ENCODE measurements around the gene ZDHHC7.
"Not testable (repeated sequence)": the region's sequence is repeated elsewhere in the genome, so short reads cannot be mapped to it uniquely, and the experiment has no call there.

ZDHHC7 gene

GRCh38 chr16:85042167-85042526 lies 30.8 kb upstream of the ZDHHC7 start:
- FAIRE-seq = no peak

DNA sequence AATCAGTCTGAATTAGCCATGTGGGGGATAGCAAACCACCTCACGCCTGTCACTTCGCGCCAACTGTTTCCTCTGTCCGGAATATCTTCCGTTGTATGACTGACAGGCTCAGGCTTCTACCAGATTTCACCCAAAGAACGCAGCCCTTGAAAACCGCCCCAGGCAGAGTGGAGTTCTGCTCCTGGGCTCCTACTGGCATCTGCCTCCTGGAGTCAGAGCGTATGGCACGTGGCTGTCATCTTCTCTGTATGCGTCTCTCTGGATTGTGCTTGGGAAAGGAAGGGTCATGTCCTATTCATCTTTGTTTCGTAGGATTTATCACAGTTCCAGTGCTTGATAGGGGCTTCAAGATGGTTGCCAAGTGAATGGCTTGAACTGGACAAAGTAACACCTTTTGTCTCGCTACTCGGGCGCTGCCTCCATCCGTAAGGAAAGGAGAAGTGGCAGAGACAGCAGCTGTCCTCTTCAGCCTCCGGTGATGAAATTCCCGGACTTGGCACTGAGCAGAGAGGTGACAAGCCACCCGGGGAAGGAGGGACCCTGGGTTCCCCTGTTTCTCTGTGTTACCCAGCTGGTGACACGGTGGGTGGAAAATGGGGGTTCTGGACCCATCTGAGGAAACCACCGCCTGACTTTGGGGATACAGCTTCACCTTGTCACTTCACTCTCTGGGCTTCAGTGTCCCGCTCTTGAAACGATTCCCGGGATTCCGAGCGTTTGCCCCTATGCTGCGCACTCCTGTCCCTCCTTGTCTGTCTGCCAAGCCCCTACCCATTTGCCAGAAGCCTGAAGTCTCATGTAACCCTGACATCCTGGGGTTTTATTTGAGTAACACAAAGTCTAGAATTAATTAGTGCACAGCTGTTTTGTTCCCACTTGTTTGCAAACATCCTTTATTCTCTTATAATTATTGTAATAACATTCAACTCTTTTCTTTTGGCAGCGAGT lies 30.2 kb upstream of the ZDHHC7 start:
- no peak for FAIRE-seq

- FAIRE-seq = no peak
These were observed 29.4 kb upstream of the ZDHHC7 start for GRCh38 chr16:85040685-85041084.

GRCh38 chr16:85037721-85038120 lies 26.4 kb upstream of the ZDHHC7 start:
- no peak for FAIRE-seq

- no peak for FAIRE-seq
These were observed 25.7 kb upstream of the ZDHHC7 start for GRCh38 chr16:85037050-85037410.

DNA sequence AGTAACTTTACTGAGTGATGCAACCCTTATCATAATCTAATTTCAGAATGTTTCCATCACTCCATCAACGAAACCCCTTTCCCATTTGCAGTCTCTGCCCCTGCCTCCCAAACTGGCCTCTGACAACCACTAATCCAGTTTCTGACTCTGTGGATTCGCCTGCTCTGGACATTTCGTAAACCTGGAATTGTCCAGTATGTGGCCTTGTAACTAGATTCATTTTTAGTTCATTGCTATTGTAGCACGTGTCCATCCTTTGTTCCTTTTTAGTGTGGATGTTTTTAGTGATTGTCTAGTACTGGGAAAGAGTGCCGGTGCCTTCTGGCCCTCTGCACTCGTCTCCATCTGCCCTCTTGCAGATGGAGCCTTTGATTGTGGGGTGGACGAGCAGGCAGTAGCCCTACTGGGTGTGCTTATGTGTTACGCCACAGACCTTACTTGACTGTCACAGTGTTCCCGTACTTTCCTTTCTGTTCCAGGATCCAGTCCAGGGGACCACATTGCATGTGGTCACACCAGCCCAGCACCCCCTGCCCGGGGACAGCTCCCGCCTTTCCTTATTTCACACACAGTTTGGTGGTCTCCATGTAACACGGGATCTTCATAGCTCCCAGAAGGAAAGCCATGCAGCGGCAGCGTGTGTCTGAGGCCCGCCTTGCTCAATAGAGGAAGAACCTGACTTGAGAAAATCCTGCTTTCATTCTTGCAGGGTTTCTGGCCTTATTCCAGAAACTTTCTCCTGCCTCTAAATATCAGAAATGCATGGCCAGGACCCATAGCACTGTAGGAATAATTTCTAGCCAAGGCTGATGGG lies 25.1 kb upstream of the ZDHHC7 start:
- FAIRE-seq = no peak

GRCh38 chr16:85034591-85035433 lies 23.5 kb upstream of the ZDHHC7 start:
- no peak for FAIRE-seq

DNA sequence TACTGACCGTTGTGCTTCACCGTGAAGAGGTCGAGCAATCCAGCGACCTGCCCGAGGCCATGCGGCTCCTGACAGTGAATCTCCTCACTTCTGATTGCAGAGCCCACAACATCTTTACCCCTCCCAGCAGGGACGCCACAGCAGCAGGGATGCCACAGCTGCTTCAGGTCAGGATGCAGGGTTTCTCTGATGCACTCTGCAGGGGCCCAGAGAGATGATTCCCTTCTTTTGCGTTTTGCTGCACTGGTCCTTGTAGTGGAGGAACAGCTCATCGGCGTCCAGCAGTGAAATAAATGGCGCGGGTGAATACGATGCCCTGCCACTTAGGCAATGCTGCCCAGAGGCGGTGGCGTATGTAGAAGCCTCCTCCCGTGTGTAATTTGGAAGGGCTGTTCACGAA lies 21.8 kb upstream of the ZDHHC7 start:
- no peak for FAIRE-seq

- FAIRE-seq = not testable (repeated sequence)
These were observed 20.9 kb upstream of the ZDHHC7 start for GRCh38 chr16:85032187-85032586.

DNA sequence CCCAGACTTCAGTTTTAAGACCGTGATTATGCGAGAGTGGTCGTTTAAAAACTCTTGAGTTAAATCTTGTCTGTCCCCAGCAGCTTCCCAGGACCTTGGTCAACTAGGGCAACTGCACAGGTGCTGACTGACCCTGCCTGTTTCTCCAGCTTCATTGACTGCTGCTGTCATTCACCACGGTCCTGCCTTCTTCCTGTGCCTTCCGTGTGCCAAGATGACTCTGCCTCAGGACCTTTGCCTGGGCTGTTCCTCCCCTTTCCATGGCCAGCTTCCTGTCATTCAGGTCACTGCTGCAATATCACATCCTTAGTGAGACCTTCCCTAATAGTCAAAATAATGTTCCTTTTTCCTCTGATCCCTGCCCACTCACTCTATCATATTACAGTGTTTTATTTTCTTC lies 20.1 kb upstream of the ZDHHC7 start:
- FAIRE-seq = no peak

- no peak for FAIRE-seq
These were observed 18.7 kb upstream of the ZDHHC7 start for GRCh38 chr16:85029981-85030401.

DNA sequence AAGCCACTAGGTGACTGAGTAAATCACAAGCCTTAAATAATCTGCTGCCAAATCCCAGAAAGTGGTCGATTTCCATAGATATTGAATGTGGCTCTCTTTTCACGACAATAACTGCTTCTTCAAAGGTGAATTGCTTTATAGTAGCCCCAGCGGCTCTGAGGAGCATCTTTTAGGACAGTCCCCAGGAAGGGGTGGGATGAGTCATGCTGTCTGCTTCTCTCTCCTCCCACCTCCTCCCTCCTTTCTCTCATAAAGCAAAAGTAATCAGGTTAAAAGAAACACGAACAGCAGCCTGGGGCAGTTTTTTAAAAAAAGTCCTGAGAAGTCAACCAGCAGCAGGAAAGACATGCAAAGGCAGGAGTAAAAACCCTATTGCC lies 18.1 kb upstream of the ZDHHC7 start:
- no peak for FAIRE-seq

GRCh38 chr16:85028685-85029407 lies 17.5 kb upstream of the ZDHHC7 start:
- FAIRE-seq = no peak

DNA sequence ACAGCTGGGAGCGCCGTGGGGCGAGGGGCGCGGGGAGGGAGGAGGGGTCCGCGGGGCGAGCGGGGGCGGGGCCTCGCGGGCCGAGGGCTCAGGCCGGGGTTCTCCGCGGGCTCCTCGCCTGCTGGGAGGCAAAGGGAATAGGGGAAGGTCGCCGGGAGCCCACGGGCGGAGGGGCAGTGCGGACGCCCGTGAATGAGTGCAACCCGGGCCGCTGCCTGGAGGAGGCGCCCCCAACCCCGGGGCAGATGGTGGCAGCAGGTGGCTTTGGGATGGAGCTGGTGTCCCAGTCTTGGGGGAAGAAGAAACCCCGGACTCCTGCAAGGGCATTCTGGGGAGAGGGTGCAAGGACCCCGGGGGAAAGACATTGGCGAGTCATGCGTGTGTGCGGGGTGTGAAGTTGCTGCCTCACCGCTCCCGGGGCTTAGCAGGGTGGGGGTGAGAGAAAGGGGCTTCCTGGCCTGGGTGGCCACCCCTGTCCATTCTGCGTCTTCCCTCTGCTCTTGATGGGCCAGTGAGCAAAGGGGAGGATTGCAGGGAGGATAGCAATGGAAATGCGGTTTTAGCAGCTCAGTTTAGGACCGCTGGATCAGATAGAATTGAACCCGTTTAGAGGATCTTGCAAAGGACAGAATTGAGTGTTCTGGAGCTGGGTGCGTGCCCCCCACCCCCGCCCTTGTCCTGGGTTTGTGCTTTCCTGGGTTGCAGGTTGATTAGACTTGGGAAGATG lies 16.8 kb upstream of the ZDHHC7 start:
- FAIRE-seq = no peak

DNA sequence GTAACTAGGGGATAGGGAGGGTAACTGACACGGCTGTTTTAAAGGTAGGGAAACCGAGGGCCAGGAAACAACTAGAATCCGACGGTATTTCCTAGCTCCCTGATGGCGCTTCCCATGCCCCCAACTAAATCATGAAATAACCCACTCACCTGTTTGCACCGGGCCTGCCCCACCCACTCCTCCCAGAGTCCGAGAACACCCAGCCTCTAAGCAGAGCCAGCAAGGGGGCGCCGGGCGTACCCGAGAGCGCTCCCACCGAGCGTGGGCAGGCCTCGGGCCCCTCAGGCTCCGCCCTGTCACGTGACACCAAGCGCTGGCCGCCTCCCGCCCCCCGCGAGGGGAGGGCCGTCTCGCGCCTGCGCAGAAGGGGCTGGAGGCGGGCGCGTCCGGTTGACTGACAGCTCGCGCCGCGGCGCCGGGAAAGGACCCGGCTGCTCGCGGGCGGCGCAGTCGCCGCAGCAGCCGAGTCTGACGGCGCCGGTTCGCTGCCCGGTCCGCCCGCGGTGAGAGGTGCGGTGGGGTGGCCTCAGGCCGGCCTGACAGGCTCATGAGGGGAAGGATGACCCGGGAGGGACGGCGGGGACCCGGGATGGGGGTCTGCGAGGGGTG lies 16.1 kb upstream of the ZDHHC7 start, which contains the start of gene KIAA0513:
KIAA0513 (plus strand) TSS at position 447 of the 609 bp plus-strand sequence. CDS start 39,277 bp downstream, outside the sequence.
- FAIRE-seq = no peak

GRCh38 chr16:85026703-85027102 lies 15.4 kb upstream of the ZDHHC7 start:
- no peak for FAIRE-seq

- FAIRE-seq = no peak
These were observed 14.7 kb upstream of the ZDHHC7 start for GRCh38 chr16:85025781-85026653.

DNA sequence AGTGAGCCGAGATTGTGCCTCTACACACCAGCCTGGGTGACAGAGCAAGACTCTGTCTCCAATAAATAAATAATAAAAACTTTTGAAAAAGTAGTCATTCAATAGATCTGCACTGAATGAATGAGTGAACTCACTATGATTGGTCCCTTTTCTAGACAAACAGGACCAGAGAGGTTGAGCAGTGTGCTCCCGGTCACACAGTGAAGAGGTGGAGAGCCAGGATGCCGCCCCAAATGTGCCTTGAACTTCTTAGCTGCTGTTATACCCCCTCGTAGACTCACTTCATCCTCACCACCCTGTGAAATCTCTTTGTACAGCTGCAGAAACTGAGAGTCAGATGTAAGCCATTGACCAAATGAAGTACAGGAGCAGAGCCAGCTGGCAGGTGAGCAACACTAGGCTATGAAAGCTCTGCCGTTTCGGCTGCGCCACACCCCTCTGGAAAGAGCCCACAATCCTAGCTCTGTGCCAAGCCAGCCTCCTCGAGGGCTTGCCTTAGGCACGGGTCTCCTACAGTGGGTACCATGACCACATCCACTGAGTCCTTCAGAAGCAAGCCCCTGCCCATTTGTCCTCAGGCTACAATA lies 8.4 kb upstream of the ZDHHC7 start:
- FAIRE-seq = no peak

DNA sequence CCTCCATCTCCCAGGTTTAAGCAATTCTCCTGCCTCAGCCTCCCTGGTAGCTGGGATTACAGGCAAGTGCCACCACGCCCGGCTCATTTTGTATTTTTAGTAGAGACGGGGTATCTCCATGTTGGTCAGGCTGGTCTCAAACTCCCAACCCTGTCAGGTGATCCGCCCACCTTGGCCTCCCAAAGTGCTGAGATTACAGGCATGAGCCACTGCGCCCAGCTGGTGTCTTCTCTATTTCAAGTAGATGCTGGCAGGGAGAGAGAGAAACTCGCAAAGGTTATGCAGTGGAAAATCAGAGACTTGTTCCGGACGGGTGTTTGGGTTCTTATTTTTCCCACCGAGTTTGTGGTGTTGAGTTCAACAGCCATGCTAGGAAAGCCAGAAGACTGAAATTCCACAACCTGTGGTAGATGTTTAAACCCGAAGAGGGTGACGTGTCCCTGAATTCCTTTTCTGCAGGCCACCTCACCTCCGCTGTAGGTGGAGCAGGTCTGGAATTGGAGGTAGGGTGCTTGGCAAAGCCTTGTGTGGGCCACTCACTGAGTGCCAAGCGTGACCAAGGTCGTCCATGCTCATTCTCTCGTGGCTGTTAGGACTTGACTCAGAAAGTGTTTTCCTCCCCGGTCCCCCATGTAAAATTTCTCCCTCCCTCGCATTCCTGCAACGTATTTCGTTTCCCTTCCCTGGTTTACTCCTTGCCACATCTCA lies 7.3 kb upstream of the ZDHHC7 start:
- no peak for FAIRE-seq
